Calu3 (cell line): ENCODE results near the gene NMRAL1. TPM values are rescaled to one million over a fixed set of nuclear protein-coding genes. Genes with fewer than 3 reads are reported as not detected.
A peak's percentile ranks its signal among the peaks of the same experiment; 100 is the strongest.

Source experiments
- BruUV-seq: library from RNA; stranded (reverse); fragments of 400-500 nt; replicated peaks from 2 replicates; lab custom pipeline; 2021; lab: Mats Ljungman, UMichigan
- CTCF ChIA-PET: fragments of 300-600 bp; sonication (Branson Sonifier 250); formaldehyde crosslinking; loops from one replicate; lab custom pipeline; 2022; ENCODE audit warnings: antibody characterized with exemption; lab: Charles Lee
- DNase-seq: peaks from one replicate; pipeline ENCODE4 v3.0.0; 2022
- H3K27ac Mint-ChIP-seq: one replicate; pipeline ENCODE4 v1.8.0; 2022; ENCODE audit warnings: mixed read lengths; ENCODE audit not compliant: unreplicated experiment
- H3K27me3 Mint-ChIP-seq: one replicate; pipeline ENCODE4 v1.8.0; 2022; ENCODE audit warnings: mixed read lengths; ENCODE audit not compliant: unreplicated experiment
- H3K36me3 Mint-ChIP-seq: one replicate; pipeline ENCODE4 v1.8.0; 2022; ENCODE audit warnings: mild to moderate bottlenecking, moderate library complexity, mixed read lengths; ENCODE audit not compliant: insufficient read depth, unreplicated experiment
- H3K4me1 Mint-ChIP-seq: one replicate; pipeline ENCODE4 v1.8.0; 2022; ENCODE audit warnings: mild to moderate bottlenecking, low read depth, mixed read lengths; ENCODE audit not compliant: unreplicated experiment
- H3K4me3 Mint-ChIP-seq: one replicate; pipeline ENCODE4 v1.8.0; 2022; ENCODE audit warnings: mild to moderate bottlenecking, low read depth, moderate library complexity, mixed read lengths; ENCODE audit not compliant: unreplicated experiment
- H3K9me3 Mint-ChIP-seq: one replicate; pipeline ENCODE4 v1.8.0; 2022; ENCODE audit warnings: low read depth, mixed read lengths; ENCODE audit not compliant: unreplicated experiment
- intact Hi-C: fragments of 100-400 bp; cut with micrococcal nuclease; formaldehyde crosslinking; loops from one replicate; pipeline ENCODE4 v1.10.0; 2022; ENCODE audit not compliant: unreplicated experiment
- total RNA-seq: library from RNA; stranded (reverse); gene quantifications from 2 replicates; pipeline ENCODE4 v1.2.3, GENCODE V29; 2022
- TF ChIP-seq, protein P1 (sequence below): fragments of 200-600 bp; IDR thresholded peaks from one replicate; pipeline ENCODE4 v1.8.0; 2022; ENCODE audit warnings: antibody characterized with exemption; ENCODE audit not compliant: unreplicated experiment

NMRAL1 gene
- total RNA-seq, 1 experiment from 2014 or later, result 101 TPM

DNA sequence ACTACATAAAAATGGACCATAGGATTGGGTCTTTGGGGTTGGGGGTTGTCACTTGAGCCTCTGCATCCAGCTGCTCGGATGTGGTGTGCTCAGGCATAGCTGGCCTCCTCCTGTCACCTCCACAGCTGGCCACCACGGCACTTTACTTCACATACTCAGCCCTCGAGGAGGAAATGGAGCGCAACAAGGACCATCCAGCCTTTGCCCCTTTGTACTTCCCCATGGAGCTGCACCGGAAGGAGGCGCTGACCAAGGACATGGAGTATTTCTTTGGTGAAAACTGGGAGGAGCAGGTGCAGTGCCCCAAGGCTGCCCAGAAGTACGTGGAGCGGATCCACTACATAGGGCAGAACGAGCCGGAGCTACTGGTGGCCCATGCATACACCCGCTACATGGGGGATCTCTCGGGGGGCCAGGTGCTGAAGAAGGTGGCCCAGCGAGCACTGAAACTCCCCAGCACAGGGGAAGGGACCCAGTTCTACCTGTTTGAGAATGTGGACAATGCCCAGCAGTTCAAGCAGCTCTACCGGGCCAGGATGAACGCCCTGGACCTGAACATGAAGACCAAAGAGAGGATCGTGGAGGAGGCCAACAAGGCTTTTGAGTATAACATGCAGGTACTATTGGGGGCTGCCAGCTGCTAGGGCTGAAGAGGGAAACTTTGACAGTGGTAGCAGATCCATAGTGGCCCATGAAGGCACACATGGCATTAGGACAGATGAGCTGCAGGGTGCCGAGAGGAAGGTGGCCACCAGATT lies 33.3 kb upstream of the NMRAL1 start:
- Mint-ChIP-seq H3K27me3 (no peaks in the 10 kb centered on the region), H3K4me3 (no peak overlapping the region), H3K9me3 (no peaks in the 10 kb centered on the region), H3K36me3 (peaks cover 58% of the 10 kb centered on the region), H3K4me1 (no peaks in the 10 kb centered on the region), H3K27ac (no peak overlapping the region)
- TF ChIP-seq, protein P1, sequence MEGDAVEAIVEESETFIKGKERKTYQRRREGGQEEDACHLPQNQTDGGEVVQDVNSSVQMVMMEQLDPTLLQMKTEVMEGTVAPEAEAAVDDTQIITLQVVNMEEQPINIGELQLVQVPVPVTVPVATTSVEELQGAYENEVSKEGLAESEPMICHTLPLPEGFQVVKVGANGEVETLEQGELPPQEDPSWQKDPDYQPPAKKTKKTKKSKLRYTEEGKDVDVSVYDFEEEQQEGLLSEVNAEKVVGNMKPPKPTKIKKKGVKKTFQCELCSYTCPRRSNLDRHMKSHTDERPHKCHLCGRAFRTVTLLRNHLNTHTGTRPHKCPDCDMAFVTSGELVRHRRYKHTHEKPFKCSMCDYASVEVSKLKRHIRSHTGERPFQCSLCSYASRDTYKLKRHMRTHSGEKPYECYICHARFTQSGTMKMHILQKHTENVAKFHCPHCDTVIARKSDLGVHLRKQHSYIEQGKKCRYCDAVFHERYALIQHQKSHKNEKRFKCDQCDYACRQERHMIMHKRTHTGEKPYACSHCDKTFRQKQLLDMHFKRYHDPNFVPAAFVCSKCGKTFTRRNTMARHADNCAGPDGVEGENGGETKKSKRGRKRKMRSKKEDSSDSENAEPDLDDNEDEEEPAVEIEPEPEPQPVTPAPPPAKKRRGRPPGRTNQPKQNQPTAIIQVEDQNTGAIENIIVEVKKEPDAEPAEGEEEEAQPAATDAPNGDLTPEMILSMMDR, result no peak
- no peak for DNase-seq
- CTCF ChIA-PET, result interaction anchor here (0.6 to 2.3 kb wide), 7 partner anchors 11 to 1015 kb away, joined by 3 to 8 read pairs (median 4); partner anchors contain the start of gene MGRN1
- intact Hi-C loops, result no loop called here
- BruUV-seq, result TSS peak; percentile 69

DNA sequence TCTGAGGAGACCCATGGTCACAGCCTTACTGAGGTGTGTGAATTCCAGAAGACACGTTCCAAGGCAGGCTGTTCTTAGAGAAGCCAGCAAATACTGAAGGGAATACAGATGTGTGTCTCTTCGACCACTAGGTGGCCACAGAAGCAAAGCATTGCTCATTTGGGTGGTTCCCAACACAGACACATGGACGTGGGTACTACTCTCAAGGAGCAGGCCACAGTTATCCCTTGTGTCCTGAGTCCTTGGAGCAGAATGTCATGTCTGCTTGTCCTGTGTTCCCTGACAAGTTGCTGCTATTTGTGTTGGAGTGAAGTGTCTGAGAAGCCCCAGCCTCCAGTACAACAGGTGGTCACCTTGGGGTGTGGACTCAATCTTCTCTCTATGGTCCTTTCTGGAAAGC lies 32.0 kb upstream of the NMRAL1 start:
- intact Hi-C loops, result no loop called here
- no peak overlapping the region for H3K4me3 Mint-ChIP-seq
- CTCF ChIA-PET, result interaction anchor here (0.8 to 2.3 kb wide), 3 partner anchors 18 to 44 kb away, joined by 5 to 8 read pairs (median 5); no protein-coding TSS in a partner anchor
- peak; percentile 61 for DNase-seq
- no TSS peak for BruUV-seq
- TF ChIP-seq, protein P1, result peak; percentile 87
- H3K36me3 Mint-ChIP-seq, result peaks cover 57% of the 10 kb centered on the region
- peaks cover 4% of the 10 kb centered on the region for H3K4me1 Mint-ChIP-seq
- no peaks in the 10 kb centered on the region for H3K27me3 Mint-ChIP-seq
- no peak overlapping the region for H3K27ac Mint-ChIP-seq
- no peaks in the 10 kb centered on the region for H3K9me3 Mint-ChIP-seq

DNA sequence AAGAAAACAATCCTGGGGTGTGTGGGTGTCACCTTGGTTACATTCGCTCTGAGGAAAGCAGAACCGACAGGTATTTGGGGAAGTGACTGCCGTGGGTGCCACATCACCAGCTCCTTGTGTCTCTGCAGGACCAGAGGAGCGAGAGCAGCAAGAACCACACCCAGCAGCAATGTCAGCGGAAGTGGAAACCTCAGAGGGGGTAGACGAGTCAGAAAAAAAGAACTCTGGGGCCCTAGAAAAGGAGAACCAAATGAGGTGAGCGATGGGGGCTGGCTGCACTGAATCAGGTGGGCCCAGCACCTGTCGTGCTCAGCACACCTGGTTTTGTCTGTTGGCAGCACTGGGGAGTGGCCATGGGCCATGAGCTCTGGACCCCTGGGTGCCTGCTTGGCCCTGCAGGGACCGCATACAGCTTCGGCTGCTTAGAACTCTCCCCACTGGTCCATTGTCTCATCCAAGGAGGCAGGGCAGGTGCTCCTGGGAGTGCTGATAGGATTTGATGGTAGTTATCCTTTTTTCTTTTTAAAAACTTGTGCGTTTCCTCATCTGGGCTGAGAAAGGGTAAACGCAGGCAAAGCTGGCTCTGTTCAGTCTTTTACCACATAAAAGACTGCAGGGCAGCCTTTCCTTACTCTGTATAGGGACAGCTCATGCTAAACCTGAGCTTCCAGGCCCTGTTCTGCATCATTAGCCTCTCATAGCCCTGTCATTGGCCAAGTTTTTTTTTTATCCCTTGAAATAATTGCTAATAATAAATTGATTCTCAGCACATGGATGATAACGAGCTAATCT lies 31.1 kb upstream of the NMRAL1 start:
- no peaks in the 10 kb centered on the region for H3K9me3 Mint-ChIP-seq
- no TSS peak for BruUV-seq
- H3K27me3 Mint-ChIP-seq, result no peaks in the 10 kb centered on the region
- no peak overlapping the region for H3K27ac Mint-ChIP-seq
- DNase-seq, result no peak
- H3K4me1 Mint-ChIP-seq, result peaks cover 13% of the 10 kb centered on the region
- TF ChIP-seq, protein P1, result no peak
- H3K4me3 Mint-ChIP-seq, result no peak overlapping the region
- CTCF ChIA-PET, result interaction anchor here (0.7 to 2.3 kb wide), 2 partner anchors 43 to 357 kb away, joined by 3 to 8 read pairs; no protein-coding TSS in a partner anchor
- H3K36me3 Mint-ChIP-seq, result peaks cover 49% of the 10 kb centered on the region
- intact Hi-C loops, result no loop called here

DNA sequence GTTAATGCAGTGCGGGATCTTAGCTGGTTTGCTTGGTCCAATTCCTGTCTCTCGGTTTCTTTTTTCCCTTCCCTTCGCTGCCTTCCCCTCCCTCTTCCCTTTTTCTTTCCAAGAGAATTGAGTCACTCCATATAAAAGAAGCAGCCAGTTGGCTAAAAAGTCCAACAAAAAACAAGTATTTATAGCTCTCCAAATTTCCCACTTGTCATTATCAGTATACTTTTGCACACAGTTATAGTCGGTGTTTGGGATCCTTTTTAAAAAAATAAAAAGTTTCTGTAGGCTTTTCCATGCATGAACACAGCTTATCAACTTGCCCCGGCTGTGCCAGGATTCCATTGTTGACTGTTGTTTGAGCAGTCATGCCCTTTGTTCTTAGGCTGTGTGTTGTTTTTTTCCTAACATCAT lies 26.6 kb upstream of the NMRAL1 start:
- peaks cover 24% of the 10 kb centered on the region for H3K36me3 Mint-ChIP-seq
- H3K27me3 Mint-ChIP-seq, result no peaks in the 10 kb centered on the region
- no peak overlapping the region for H3K27ac Mint-ChIP-seq
- intact Hi-C loops, result no loop called here
- DNase-seq, result no peak
- no peaks in the 10 kb centered on the region for H3K9me3 Mint-ChIP-seq
- H3K4me3 Mint-ChIP-seq, result no peak overlapping the region
- CTCF ChIA-PET, result interaction anchor here (0.7 to 1.5 kb wide), 5 partner anchors 10 to 132 kb away, joined by 3 to 4 read pairs (median 3); no protein-coding TSS in a partner anchor
- peaks cover 56% of the 10 kb centered on the region for H3K4me1 Mint-ChIP-seq
- TF ChIP-seq, protein P1, result no peak
- BruUV-seq, result no TSS peak
